ENCODE data around the gene CSTPP1.
"Not testable (repeated sequence)": the region's sequence is repeated elsewhere in the genome, so short reads cannot be mapped to it uniquely, and the experiment has no call there.

CSTPP1 gene

GRCh38 chr11:47187723-47188122 lies 251.2 kb downstream of the CSTPP1 start:
- TF ChIP-seq ZFX (IDR thresholded peaks at IDR 0.05; ENCODE audit: borderline replicate concordance) (no peak), CTCF (IDR thresholded peaks at IDR 0.05) (no peak)
- H3K27ac ChIP-seq: peak overlapping the region; percentile 2; the same call in 1 of the 2 replicates

GRCh38 chr11:47188259-47188658 lies 251.7 kb downstream of the CSTPP1 start:
- TF ChIP-seq CTCF (IDR thresholded peaks at IDR 0.05) (no peak), ZFX (IDR thresholded peaks at IDR 0.05; ENCODE audit: borderline replicate concordance) (no peak)
- H3K27ac ChIP-seq: peak overlapping the region; percentile 2; the same call in 1 of the 2 replicates

GRCh38 chr11:47189100-47189834 lies 252.7 kb downstream of the CSTPP1 start:
- TF ChIP-seq ZFX (IDR thresholded peaks at IDR 0.05; ENCODE audit: borderline replicate concordance) (no peak), CTCF (IDR thresholded peaks at IDR 0.05) (no peak)
- H3K27ac ChIP-seq: 0 out of 2 replicates have a peak overlapping the region, but pooled peaks have one; percentile 17

GRCh38 chr11:47191137-47191536 lies 254.6 kb downstream of the CSTPP1 start:
- not testable (repeated sequence) for H3K27ac ChIP-seq

GRCh38 chr11:47192111-47192510 lies 255.6 kb downstream of the CSTPP1 start:
- TF ChIP-seq CTCF (IDR thresholded peaks at IDR 0.05) (no peak), ZFX (IDR thresholded peaks at IDR 0.05; ENCODE audit: borderline replicate concordance) (no peak)

GRCh38 chr11:47198161-47198560 lies 261.6 kb downstream of the CSTPP1 start:
- not testable (repeated sequence) for H3K27ac ChIP-seq

More at GRCh38 chr11:47192111-47192510, 255.6 kb downstream of the CSTPP1 start:
- H3K27ac ChIP-seq: no peak overlapping the region

GRCh38 chr11:47201015-47201414 lies 264.5 kb downstream of the CSTPP1 start:
- no peak for TF ChIP-seq ZFX (IDR thresholded peaks at IDR 0.05; ENCODE audit: borderline replicate concordance)
- no peak for TF ChIP-seq CTCF (IDR thresholded peaks at IDR 0.05)
- no peak overlapping the region for H3K27ac ChIP-seq

- TF ChIP-seq ZFX (IDR thresholded peaks at IDR 0.05; ENCODE audit: borderline replicate concordance) (no peak), CTCF (IDR thresholded peaks at IDR 0.05) (no peak)
- H3K27ac ChIP-seq: no peak overlapping the region
These were observed 266.0 kb downstream of the CSTPP1 start for GRCh38 chr11:47202576-47202975.

Data from 22Rv1 (cell line).